ENCODE measurements around the gene PITRM1. TPM values are rescaled to one million over a fixed set of nuclear protein-coding genes. Genes with fewer than 3 reads are reported as not detected.

Gene PITRM1
- total RNA-seq, 1 donor from 2014 or later, result 96.1 TPM

DNA sequence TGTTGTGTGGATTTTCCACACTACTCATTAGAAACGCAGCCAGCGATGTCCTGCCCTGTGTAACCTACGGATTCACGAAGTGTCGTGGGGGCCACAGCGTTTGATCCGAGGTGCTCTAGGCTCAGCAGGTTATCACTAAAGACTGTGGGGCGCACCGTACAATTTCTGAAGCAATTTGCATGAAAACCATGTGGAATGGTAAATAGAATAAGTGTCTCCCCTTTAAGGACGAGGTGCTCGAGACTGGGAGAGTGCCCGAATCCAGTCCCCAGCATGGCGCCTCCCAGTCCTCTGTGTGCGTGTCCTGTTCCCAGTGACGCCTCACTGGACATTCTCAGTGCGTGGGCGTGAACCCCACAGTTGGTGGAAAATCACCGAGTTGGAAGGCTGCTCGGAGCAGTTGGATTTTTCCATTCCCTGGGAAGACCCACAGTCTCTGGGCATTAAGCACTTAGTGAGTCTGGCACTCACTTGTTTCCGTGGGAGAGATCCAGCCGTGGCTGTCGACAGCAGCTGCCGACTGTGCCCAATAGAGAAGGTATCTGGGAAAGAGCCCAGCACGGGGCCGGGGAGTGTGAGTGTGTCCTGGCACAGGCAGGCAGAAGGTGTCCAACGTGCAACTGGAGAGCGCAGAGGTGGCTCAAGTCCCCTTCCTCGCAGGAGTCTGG, 68.2 kb downstream of the PITRM1 start:
- DNase-seq (ENCODE audit: low read depth), result no peak

DNA sequence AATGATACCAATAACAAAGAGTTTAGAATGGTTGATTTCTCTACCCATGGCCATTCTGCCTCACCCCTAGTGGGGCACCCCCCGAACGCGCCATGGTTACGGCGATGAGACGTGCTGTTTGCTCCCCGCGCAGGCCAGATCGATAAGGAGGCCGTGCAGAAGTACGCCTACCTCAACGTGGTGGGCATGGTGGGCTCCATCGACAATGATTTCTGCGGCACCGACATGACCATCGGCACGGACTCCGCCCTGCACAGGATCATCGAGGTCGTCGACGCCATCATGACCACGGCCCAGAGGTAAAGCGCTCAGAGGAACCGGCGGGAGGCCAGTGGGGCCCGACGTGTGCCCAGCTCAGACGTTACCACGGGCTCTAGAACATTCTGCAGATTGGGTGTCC, 68.9 kb downstream of the PITRM1 start:
- no peak for DNase-seq (ENCODE audit: low read depth)

DNA sequence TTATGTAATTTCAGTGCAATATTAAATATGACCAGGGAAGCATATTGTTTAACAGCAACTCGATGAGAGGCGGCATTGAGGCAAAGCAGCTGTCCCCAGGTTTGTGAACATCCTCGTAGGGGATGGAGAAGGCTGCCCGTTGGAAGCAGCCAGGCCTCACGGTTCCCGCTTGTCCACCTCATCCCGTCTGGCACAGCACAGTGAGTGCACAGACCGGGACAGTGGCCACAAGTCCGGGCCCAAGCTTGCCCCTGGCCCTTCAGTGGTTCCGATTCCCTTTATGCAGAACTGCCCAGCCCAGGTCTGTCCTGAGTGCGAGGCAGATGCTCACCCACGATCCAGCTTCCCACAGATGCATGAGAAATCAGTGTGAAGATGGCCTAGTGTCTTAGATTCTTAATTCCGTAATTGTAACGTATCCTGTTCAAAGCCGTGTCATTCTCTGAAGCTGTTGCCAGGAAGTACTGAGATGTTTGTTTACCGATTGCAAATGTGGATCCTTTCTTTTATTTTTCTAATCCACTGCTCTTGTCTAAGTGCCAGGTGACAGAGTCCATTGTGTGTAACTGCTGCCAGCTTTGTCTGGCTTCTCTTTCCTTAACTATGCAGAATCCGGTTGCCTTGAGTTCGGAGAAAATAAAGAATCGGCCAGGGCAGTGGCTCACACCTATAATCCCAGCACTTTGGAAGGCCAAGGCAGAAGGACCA, 69.7 kb downstream of the PITRM1 start:
- no peak for DNase-seq (ENCODE audit: low read depth)

DNA sequence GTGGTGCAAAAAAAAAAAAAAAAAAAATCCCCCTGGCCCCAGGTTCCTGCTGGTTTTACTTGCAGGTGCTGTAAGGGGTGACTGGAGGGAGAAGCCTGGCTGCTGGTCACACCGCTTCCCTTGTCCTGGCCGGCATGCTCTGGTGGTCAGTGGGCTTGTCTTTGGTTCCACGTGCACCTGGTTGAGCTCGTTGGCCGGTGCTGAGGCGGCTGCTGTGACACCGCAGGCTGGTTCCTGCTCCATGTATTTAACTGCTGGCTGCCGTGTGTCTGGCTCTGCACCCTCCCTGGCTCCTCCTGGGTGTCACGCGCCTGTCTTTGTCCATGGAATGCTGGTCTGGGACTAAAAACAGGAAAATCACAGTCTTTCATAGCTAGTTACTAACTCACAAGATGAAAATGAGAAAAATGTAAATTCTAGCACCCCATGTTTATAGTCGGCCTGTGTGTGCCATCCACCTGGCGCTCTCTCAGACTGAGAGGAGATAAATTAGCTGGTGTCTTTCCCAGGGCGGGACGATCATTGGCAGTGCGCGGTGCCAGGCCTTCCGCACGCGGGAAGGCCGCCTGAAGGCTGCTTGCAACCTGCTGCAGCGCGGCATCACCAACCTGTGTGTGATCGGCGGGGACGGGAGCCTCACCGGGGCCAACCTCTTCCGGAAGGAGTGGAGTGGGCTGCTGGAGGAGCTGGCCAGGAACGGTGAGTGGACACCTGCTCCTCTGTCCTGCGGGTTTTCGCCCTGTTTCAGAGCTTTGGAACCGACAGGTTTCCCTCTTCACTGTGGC, 71.5 kb downstream of the PITRM1 start:
- no peak for DNase-seq (ENCODE audit: low read depth)

DNA sequence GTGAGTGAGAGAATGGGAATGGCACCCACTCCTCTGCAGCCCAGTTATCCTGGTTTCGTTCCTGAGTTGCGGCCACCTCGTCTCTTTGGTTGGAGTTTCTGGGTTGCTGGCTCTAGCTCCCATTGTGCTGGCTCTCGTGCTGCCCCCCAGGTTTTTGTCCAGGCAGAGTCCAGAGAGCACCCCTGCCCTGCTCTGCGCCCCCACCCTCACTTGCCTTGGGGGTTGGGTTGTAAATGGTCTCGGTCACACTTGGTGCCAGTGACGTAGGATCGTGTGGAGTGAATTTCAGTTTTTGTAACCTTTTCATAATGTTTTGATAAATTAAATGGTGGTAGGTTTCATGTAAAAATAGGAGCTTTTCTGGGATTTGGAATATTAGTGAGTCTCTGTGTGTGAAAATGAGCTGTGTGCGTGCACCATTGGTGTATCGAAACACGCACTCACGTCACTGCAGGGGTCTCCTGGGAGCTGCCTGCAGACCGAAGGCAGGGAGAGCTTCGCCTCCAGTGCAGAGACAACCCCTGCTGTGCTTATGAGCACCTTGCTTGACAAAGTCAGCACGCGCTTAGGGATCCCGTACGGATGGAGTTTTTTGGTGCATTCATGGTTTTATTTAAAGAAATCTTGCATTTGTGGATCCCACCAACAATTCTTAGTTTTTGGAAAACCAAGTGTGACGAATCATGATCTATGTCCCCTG, 72.3 kb downstream of the PITRM1 start:
- DNase-seq (ENCODE audit: low read depth), result no peak

DNA sequence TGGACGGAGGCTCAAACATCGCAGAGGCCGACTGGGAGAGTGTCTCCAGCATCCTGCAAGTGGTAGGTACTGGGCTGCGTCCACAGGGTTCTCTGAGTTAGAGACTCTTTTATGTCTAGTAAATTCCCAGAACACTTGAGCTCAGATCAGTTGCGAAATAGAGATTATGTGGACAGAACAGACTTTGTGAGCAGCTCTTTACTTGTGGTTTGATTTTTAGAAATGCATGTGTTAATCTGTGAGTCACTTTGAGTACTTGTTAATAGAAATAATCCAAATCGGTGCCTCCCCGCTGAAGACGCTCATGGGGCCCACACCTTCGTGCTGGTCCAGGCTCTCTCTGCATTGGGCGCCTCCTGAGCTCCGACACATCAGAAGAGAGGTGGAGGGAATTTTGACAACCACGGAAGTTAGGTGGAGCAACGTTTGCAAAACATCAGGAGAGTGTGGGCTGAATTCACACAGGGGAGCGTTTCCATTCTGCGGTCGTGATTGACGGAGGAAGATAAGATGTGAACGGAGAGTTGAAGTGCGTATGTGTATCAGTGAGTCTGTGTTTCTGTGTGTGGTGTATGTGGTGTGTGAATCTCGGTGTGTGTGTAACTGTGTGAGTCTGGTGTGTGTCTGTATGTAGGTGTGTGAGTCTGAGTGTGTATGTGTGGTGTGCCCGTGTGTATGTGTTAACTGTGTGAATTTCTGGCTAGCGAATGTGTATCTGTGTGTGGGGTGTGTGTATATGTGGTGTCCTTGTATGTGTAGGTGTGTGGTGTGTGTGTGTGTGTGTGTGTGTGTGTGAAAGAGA, 73.1 kb downstream of the PITRM1 start:
- no peak for DNase-seq (ENCODE audit: low read depth)

DNA sequence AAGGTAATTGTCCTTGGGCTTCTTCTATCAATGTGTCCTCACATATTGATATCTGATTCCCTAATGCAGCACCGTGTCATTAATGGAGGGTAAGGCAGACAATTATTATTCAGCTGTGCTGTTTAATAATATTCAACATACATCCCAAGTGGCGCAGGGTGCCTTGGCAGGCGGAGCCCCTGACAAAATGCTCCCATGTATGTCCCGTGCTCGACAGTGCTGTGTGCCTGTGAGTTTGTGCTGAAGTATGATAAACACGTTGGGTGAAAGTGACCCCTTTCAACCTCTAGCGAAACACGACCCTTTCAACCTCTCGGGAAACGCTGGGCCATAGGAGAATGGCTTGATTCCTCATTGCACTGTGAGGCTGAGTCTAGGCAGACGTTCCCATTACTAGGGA, 73.9 kb downstream of the PITRM1 start:
- no peak for DNase-seq (ENCODE audit: low read depth)

DNA sequence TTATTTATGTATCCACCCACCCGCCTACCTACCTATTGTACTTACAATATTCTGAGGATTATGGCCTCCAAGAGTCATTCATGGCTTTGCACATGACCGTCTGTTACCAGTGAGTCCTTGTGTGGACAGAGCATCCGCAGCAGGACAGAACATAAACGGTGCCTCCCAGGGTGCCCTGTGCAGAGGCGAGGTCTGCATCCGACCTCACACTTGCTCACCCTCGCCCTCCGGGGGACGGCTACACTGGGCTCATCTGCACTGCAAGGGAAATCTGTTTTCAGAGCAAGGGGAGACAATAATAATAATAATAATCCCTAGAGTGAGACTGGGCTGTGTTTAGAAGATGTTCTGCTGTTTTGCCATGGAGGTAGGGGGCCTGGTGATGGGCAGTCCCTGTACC, 75.4 kb downstream of the PITRM1 start:
- DNase-seq (ENCODE audit: low read depth), result no peak

DNA sequence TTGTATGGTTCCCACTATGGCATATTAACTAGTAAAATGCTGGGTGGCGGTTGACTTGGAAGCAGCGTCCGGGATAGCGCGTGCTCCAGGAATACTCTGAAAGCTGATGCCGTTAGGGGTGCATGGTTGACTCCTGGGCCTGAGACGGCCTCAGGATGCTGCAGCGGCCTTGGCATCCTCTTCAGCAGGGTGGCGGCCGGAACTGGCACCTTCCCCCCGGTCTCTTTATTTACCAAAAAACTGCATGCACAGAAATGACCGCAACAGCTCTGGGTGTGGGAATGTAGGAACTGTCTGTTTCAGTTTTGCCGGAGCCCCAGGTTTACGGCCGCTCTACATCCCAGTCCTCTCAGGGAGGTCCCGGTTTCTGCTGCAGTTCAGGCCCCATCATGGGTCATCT, 76.4 kb downstream of the PITRM1 start:
- DNase-seq (ENCODE audit: low read depth), result no peak

DNA sequence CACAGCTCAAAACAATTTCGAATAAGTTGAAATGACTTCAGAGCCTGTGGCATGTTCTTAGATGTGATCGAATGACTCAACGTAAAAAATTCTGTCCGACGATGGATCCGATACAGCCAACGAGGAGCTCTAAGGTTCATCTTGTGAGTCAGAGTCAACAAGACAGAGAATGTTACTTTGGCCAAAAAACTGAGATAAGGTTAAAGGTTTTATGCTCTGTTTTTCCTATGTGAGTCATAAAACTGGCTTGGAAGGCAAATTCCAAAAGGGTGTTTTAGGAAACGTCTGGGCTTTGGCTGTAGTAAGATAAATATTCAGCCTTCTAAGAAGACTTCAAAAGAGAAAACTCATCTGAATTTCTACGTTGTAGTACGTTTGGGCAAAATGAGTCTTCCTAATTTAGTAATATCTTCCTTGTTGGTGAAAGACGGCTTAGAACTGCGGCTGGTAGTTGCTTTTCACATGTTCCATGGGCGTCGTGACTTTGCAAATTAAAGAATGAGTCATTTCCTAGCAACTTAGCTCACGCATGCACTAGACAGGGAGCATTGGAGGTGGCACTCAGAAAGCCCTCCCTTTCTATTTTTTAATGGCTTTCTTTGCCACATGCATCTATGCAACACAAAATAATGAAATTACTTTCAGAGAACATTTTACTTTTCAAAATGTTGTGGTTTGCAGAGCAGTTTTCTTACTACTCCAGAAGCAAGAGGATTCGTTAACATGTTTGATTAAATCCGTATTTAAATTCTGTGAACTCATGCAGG, 77.0 kb downstream of the PITRM1 start:
- peak; percentile 87 for DNase-seq (ENCODE audit: low read depth)

DNA sequence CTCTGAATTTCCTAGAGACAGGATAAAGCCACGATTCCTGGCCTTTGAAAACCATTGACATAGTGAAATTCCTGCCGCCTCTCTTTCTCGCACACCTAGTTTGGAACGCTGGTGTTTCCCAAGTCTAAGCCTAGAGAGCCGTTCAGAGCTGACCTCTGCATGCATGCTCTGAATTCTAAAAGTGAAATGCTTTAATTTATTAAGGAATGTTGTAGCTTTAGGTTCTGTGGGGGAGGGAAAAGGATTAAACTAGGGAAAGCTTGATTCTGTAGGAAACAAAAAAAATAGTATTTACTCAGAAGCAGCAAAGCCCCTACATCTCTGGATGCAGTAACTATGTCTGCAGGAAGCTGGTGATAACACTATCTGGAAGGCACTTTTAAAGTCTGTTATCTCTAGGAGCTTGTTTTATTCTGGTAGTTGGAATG, 78.0 kb downstream of the PITRM1 start:
- no peak for DNase-seq (ENCODE audit: low read depth)

DNA sequence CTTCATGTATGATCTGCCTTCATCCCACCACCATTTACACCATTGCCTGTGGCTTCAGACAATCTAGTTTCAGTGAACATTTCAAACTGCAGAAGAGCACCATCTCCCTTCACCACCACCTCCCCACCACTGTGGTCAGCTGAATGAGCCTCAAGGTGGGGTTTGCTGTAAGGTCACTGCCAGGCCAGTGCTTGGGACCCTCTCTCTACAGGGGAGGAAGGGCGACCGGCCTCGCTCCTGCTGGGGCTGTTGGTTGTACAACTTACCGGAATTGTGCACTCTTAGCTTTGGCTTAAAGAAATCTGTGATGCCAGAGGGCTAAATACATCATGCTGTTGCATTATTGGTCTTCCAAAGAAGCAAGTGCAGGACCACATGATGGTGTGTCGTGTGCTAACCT, 78.6 kb downstream of the PITRM1 start:
- no peak for DNase-seq (ENCODE audit: low read depth)

DNA sequence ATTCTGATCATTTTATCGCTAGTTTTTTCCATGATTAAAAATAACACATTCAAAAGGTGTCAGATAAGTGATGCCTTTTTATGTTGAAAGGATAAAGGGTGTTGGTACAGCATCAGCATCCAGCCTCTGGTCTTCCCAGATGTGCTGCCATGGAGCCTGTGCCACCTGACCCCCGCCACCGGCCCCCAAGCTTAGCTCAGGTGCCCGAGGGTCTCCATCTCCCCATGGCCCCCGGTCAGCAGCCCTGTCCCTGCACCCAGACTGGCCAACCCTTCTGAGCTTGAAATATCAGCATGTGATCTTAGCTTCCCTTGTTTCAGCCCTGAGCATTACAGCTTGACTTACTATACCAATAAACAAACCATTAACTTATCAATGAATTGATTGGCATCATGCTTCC, 80.7 kb downstream of the PITRM1 start:
- DNase-seq (ENCODE audit: low read depth), result no peak

DNA sequence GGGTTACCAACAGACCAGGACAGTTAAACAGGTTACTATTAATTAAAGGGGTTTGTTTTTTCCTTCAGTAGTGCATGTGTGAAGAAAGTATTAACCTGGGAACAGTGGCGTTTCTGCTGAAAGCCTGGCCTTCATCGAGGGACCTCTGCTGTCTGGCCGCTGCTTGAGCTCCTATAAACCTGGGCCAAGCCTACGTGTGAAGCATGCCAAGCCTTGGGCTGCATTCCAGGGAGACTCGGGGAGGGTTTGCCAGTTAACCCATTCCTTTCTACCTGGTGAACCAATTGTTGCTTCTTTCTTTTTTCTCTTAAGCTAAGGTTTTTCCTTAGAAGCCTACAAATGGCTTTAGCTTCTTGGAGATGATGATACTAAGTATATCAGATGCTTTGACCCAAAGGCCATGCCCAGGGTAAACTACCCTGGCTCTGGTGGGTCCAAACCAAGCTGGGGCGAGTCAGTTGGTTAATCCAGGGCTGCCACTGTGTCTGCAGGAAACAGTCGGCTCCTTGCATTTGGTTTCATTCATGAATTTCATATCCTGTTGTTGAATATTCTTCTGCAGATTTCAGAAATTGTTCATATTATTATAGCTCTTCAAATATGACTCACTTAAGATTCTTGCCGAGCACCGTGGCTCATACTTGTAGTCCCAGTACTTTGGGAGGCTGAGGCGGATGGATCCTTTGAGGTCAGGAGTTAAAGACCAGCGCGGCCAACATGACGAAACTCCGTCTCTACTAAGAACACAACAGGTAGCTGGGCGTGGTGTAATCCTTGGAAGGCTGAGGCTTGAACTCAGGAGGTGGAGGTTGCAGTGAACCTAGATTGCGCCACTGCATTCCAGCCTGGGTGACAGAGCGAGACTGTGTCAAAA, 81.4 kb downstream of the PITRM1 start:
- DNase-seq (ENCODE audit: low read depth), result peak; percentile 72

DNA sequence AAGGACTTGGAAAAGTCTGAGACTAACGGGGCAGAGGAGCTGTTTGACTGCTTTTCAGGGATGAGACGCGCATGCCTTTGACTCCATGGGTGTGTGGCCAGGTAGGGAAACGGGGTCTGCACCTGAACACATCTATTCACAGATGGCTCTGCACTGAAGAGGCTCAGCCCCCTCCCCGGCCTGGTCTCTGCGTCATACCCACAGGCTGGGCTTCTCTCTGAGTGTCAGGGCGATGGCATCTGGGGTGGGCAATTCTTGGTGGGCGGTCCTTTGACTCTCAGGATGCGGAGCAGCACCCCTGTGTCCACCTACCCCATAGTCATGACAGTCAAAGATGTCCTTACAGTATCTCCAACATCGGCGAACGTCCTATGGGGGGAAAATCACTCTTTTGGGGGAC, 82.2 kb downstream of the PITRM1 start:
- no peak for DNase-seq (ENCODE audit: low read depth)

Measured in myocyte (in vitro differentiated cells).